ENCODE data around the gene POLR2A.
"Not testable (repeated sequence)": the region's sequence is repeated elsewhere in the genome, so short reads cannot be mapped to it uniquely, and the experiment has no call there.

POLR2A gene

GRCh38 chr17:7466639-7467341 lies 17.4 kb upstream of the POLR2A start:
- no peaks in the 10 kb centered on the region for H3K9me3 ChIP-seq (ENCODE audit: low read length)
- no peaks in the 10 kb centered on the region for H3K27me3 ChIP-seq (ENCODE audit: insufficient read depth, low read length)
- H3K4me1 ChIP-seq (ENCODE audit: insufficient read depth, low read length): peaks cover 16% of the 10 kb centered on the region
- H2AFZ ChIP-seq (ENCODE audit: low read depth, low read length): no peak overlapping the region
- H3K36me3 ChIP-seq (ENCODE audit: insufficient read depth, low read length): peaks cover 22% of the 10 kb centered on the region
- H3K4me3 ChIP-seq (ENCODE audit: low read length): no peak overlapping the region

GRCh38 chr17:7467498-7467897 lies 16.7 kb upstream of the POLR2A start:
- Histone ChIP-seq H3K4me1 (ENCODE audit: insufficient read depth, low read length) (peaks cover 16% of the 10 kb centered on the region), H3K36me3 (ENCODE audit: insufficient read depth, low read length) (peaks cover 16% of the 10 kb centered on the region), H2AFZ (ENCODE audit: low read depth, low read length) (no peak overlapping the region), H3K9me3 (ENCODE audit: low read length) (no peaks in the 10 kb centered on the region), H3K27me3 (ENCODE audit: insufficient read depth, low read length) (no peaks in the 10 kb centered on the region), H3K4me3 (ENCODE audit: low read length) (no peak overlapping the region)

GRCh38 chr17:7468290-7468689 lies 15.9 kb upstream of the POLR2A start:
- Histone ChIP-seq H3K4me1 (ENCODE audit: insufficient read depth, low read length) (peaks cover 16% of the 10 kb centered on the region), H3K36me3 (ENCODE audit: insufficient read depth, low read length) (peaks cover 12% of the 10 kb centered on the region), H3K4me3 (ENCODE audit: low read length) (no peak overlapping the region), H3K27me3 (ENCODE audit: insufficient read depth, low read length) (no peaks in the 10 kb centered on the region), H2AFZ (ENCODE audit: low read depth, low read length) (no peak overlapping the region), H3K9me3 (ENCODE audit: low read length) (no peaks in the 10 kb centered on the region)

GRCh38 chr17:7468804-7469389 lies 15.3 kb upstream of the POLR2A start:
- H3K27me3 ChIP-seq (ENCODE audit: insufficient read depth, low read length): no peaks in the 10 kb centered on the region

GRCh38 chr17:7469843-7470242 lies 14.3 kb upstream of the POLR2A start:
- peaks cover 16% of the 10 kb centered on the region for H3K4me1 ChIP-seq (ENCODE audit: insufficient read depth, low read length)
- H3K9me3 ChIP-seq (ENCODE audit: low read length); H3K4me3 ChIP-seq (ENCODE audit: low read length); H2AFZ ChIP-seq (ENCODE audit: low read depth, low read length); H3K36me3 ChIP-seq (ENCODE audit: insufficient read depth, low read length); H3K27me3 ChIP-seq (ENCODE audit: insufficient read depth, low read length): not testable (repeated sequence)

More at GRCh38 chr17:7468804-7469389, 15.3 kb upstream of the POLR2A start:
- Histone ChIP-seq H3K4me1 (ENCODE audit: insufficient read depth, low read length) (peaks cover 16% of the 10 kb centered on the region), H3K4me3 (ENCODE audit: low read length) (no peak overlapping the region), H3K9me3 (ENCODE audit: low read length) (no peaks in the 10 kb centered on the region), H3K36me3 (ENCODE audit: insufficient read depth, low read length) (peaks cover 7% of the 10 kb centered on the region), H2AFZ (ENCODE audit: low read depth, low read length) (no peak overlapping the region)

- not testable (repeated sequence) for H3K4me3 ChIP-seq (ENCODE audit: low read length); H2AFZ ChIP-seq (ENCODE audit: low read depth, low read length); H3K27me3 ChIP-seq (ENCODE audit: insufficient read depth, low read length); H3K36me3 ChIP-seq (ENCODE audit: insufficient read depth, low read length); H3K9me3 ChIP-seq (ENCODE audit: low read length)
- H3K4me1 ChIP-seq (ENCODE audit: insufficient read depth, low read length): peaks cover 16% of the 10 kb centered on the region
Observed at GRCh38 chr17:7470457-7470973, 13.7 kb upstream of the POLR2A start.

GRCh38 chr17:7471729-7472128 lies 12.4 kb upstream of the POLR2A start:
- Histone ChIP-seq H3K9me3 (ENCODE audit: low read length) (no peaks in the 10 kb centered on the region), H2AFZ (ENCODE audit: low read depth, low read length) (no peak overlapping the region), H3K27me3 (ENCODE audit: insufficient read depth, low read length) (no peaks in the 10 kb centered on the region), H3K4me1 (ENCODE audit: insufficient read depth, low read length) (peaks cover 14% of the 10 kb centered on the region), H3K36me3 (ENCODE audit: insufficient read depth, low read length) (peaks cover under 1% of the 10 kb centered on the region), H3K4me3 (ENCODE audit: low read length) (no peak overlapping the region)

- H2AFZ ChIP-seq (ENCODE audit: low read depth, low read length); H3K36me3 ChIP-seq (ENCODE audit: insufficient read depth, low read length); H3K4me3 ChIP-seq (ENCODE audit: low read length); H3K27me3 ChIP-seq (ENCODE audit: insufficient read depth, low read length); H3K9me3 ChIP-seq (ENCODE audit: low read length): not testable (repeated sequence)
- H3K4me1 ChIP-seq (ENCODE audit: insufficient read depth, low read length): peaks cover 18% of the 10 kb centered on the region
Observed at GRCh38 chr17:7474767-7475166, 9.4 kb upstream of the POLR2A start.

GRCh38 chr17:7475764-7476422 lies 8.3 kb upstream of the POLR2A start:
- H3K9me3 ChIP-seq (ENCODE audit: low read length): no peaks in the 10 kb centered on the region
- H3K27me3 ChIP-seq (ENCODE audit: insufficient read depth, low read length): no peaks in the 10 kb centered on the region
- no peak overlapping the region for H2AFZ ChIP-seq (ENCODE audit: low read depth, low read length)
- H3K36me3 ChIP-seq (ENCODE audit: insufficient read depth, low read length): no peaks in the 10 kb centered on the region
- H3K4me1 ChIP-seq (ENCODE audit: insufficient read depth, low read length): peaks cover 23% of the 10 kb centered on the region
- H3K4me3 ChIP-seq (ENCODE audit: low read length): no peak overlapping the region

- Histone ChIP-seq H3K4me1 (ENCODE audit: insufficient read depth, low read length) (peaks cover 25% of the 10 kb centered on the region), H3K36me3 (ENCODE audit: insufficient read depth, low read length) (no peaks in the 10 kb centered on the region), H3K27me3 (ENCODE audit: insufficient read depth, low read length) (no peaks in the 10 kb centered on the region), H3K9me3 (ENCODE audit: low read length) (no peaks in the 10 kb centered on the region), H3K4me3 (ENCODE audit: low read length) (no peak overlapping the region), H2AFZ (ENCODE audit: low read depth, low read length) (no peak overlapping the region)
Observed at GRCh38 chr17:7476494-7476893, 7.7 kb upstream of the POLR2A start.

GRCh38 chr17:7476951-7477350 lies 7.2 kb upstream of the POLR2A start:
- H3K36me3 ChIP-seq (ENCODE audit: insufficient read depth, low read length): no peaks in the 10 kb centered on the region
- no peaks in the 10 kb centered on the region for H3K27me3 ChIP-seq (ENCODE audit: insufficient read depth, low read length)
- H3K4me3 ChIP-seq (ENCODE audit: low read length): no peak overlapping the region
- H2AFZ ChIP-seq (ENCODE audit: low read depth, low read length): no peak overlapping the region
- no peaks in the 10 kb centered on the region for H3K9me3 ChIP-seq (ENCODE audit: low read length)
- peaks cover 25% of the 10 kb centered on the region for H3K4me1 ChIP-seq (ENCODE audit: insufficient read depth, low read length)

- Histone ChIP-seq H3K9me3 (ENCODE audit: low read length) (no peaks in the 10 kb centered on the region), H3K27me3 (ENCODE audit: insufficient read depth, low read length) (no peaks in the 10 kb centered on the region), H3K4me1 (ENCODE audit: insufficient read depth, low read length) (peaks cover 25% of the 10 kb centered on the region), H3K4me3 (ENCODE audit: low read length) (peak overlapping the region; percentile 55), H3K36me3 (ENCODE audit: insufficient read depth, low read length) (no peaks in the 10 kb centered on the region), H2AFZ (ENCODE audit: low read depth, low read length) (no peak overlapping the region)
Observed at GRCh38 chr17:7477392-7478275, 6.5 kb upstream of the POLR2A start.
